Fibroblast of lung (primary cell): ENCODE measurements around the gene B3GAT3.

Source experiments
- EZH2 ChIP-seq: IDR thresholded peaks from 2 replicates; pipeline ENCODE4 v1.5.1; 2012; ENCODE audit warnings: low read length, control low read depth, mild to moderate bottlenecking; ENCODE audit errors: missing control alignments
- TF ChIP-seq, protein P1 (sequence below), 2 donors: IDR thresholded peaks in 1 of 2; conservative IDR thresholded peaks in 1 of 2; 1 replicate in 1 of 2; 2 replicates in 1 of 2; pipeline ENCODE4 v1.5.1; 2011 to 2012; ENCODE audit warnings: low read length in 2 of 2, control low read depth in 1 of 2, inconsistent platforms in 1 of 2, low read depth in 1 of 2, mild to moderate bottlenecking in 1 of 2

- TF ChIP-seq EZH2, result no peak
- TF ChIP-seq, protein P1, sequence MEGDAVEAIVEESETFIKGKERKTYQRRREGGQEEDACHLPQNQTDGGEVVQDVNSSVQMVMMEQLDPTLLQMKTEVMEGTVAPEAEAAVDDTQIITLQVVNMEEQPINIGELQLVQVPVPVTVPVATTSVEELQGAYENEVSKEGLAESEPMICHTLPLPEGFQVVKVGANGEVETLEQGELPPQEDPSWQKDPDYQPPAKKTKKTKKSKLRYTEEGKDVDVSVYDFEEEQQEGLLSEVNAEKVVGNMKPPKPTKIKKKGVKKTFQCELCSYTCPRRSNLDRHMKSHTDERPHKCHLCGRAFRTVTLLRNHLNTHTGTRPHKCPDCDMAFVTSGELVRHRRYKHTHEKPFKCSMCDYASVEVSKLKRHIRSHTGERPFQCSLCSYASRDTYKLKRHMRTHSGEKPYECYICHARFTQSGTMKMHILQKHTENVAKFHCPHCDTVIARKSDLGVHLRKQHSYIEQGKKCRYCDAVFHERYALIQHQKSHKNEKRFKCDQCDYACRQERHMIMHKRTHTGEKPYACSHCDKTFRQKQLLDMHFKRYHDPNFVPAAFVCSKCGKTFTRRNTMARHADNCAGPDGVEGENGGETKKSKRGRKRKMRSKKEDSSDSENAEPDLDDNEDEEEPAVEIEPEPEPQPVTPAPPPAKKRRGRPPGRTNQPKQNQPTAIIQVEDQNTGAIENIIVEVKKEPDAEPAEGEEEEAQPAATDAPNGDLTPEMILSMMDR (conservative IDR thresholded peaks at IDR 0.05 in 1 of 2, IDR thresholded peaks at IDR 0.05 in 1 of 2; ENCODE audit: low read depth in 1 of 2, low read length in 2 of 2), result no peak
These were observed 13.0 kb downstream of the B3GAT3 start for GRCh38 chr11:62608776-62609175.
